Measurements from ENCODE around the gene APAF1. TPM values are rescaled to one million over a fixed set of nuclear protein-coding genes. Genes with fewer than 3 reads are reported as not detected.

The APAF1 gene
- polyA plus RNA-seq, 1 of the 3 experiments (the other 2 are of a cell fraction), result 3.3 TPM

- no peak for DNase-seq
- H3F3A ChIP-seq (replicated peaks; ENCODE audit: insufficient read depth), result no peaks in the 10 kb centered on the region
- H3K79me2 ChIP-seq (ENCODE audit: insufficient read depth), result no peaks in the 10 kb centered on the region
- H2AFZ ChIP-seq (ENCODE audit: low read depth), result no peak overlapping the region
- ChIA-PET POLR2A (no interaction called here), CTCF (interaction anchor here (1.1 to 1.6 kb wide), 2 partner anchors 8 to 84 kb away, joined by 3 to 4 read pairs; no protein-coding TSS in a partner anchor)
- no peak overlapping the region for H3K27ac ChIP-seq (ENCODE audit: low read depth in 2 of 2, low read length in 1 of 2)
- no peak overlapping the region for H3K9ac ChIP-seq
- H3K4me2 ChIP-seq, result no peak overlapping the region
- peaks cover 2 to 7% of the 10 kb centered on the region in 2 experiments for H3K36me3 ChIP-seq (replicated peaks in 1 of 2; ENCODE audit: control insufficient read depth in 1 of 2, insufficient read depth in 2 of 2, low read length in 1 of 2)
- H3K4me3 ChIP-seq (ENCODE audit: low read depth in 2 of 2, low read length in 1 of 2), result no peak overlapping the region
- 81% methylated on average over 3 of the region's 3 CpGs for WGBS (ENCODE audit: low lambda C conversion rate)
- peaks cover 10 to 18% of the 10 kb centered on the region in 2 experiments; a peak in 3 of 4 replicates for H3K4me1 ChIP-seq (ENCODE audit: control insufficient read depth in 1 of 2, insufficient read depth in 2 of 2, low read depth in 1 of 2, low read length in 1 of 2)
- no peaks in the 10 kb centered on the region for H4K20me1 ChIP-seq (ENCODE audit: insufficient read depth)
- no peaks in the 10 kb centered on the region for H3K27me3 ChIP-seq (ENCODE audit: insufficient read depth)
- TF ChIP-seq CHD2 (IDR thresholded peaks at IDR 0.05; ENCODE audit: low read length, partially characterized antibody) (no peak), GATA2 (CRISPR knock-in tag; IDR thresholded peaks at IDR 0.05) (no peak), EZH2phosphoT487 (IDR thresholded peaks at IDR 0.05; ENCODE audit: borderline replicate concordance, low read depth) (no peak), YY1 (IDR thresholded peaks at IDR 0.05; ENCODE audit: low read depth) (no peak), PBX3 (IDR thresholded peaks at IDR 0.05) (no peak)
- no peaks in the 10 kb centered on the region for H3K9me3 ChIP-seq
- no peaks in the 10 kb centered on the region for H3K9me2 ChIP-seq
Measured at GRCh38 chr12:98738002-98738401, 92.9 kb downstream of the APAF1 start.

- H2AFZ ChIP-seq (ENCODE audit: low read depth), result no peak overlapping the region
- 94% methylated on average over 2 of the region's 2 CpGs for WGBS (ENCODE audit: low lambda C conversion rate)
- no peaks in the 10 kb centered on the region for H3K27me3 ChIP-seq (ENCODE audit: insufficient read depth)
- no peak overlapping the region for H3K9ac ChIP-seq
- H3K27ac ChIP-seq (ENCODE audit: low read depth in 2 of 2, low read length in 1 of 2), result no peak overlapping the region
- no peaks in the 10 kb centered on the region for H3K9me3 ChIP-seq
- peaks cover 2 to 7% of the 10 kb centered on the region in 2 experiments for H3K36me3 ChIP-seq (replicated peaks in 1 of 2; ENCODE audit: control insufficient read depth in 1 of 2, insufficient read depth in 2 of 2, low read length in 1 of 2)
- no peak overlapping the region for H3K4me2 ChIP-seq
- POLR2A ChIA-PET, result no interaction called here
- no peaks in the 10 kb centered on the region for H3K79me2 ChIP-seq (ENCODE audit: insufficient read depth)
- peaks cover 7 to 18% of the 10 kb centered on the region in 2 experiments; a peak in 3 of 4 replicates for H3K4me1 ChIP-seq (ENCODE audit: control insufficient read depth in 1 of 2, insufficient read depth in 2 of 2, low read depth in 1 of 2, low read length in 1 of 2)
- H3K4me3 ChIP-seq (ENCODE audit: low read depth in 2 of 2, low read length in 1 of 2), result no peak overlapping the region
- H4K20me1 ChIP-seq (ENCODE audit: insufficient read depth), result no peaks in the 10 kb centered on the region
- DNase-seq, result no peak
- no peaks in the 10 kb centered on the region for H3F3A ChIP-seq (replicated peaks; ENCODE audit: insufficient read depth)
- no peaks in the 10 kb centered on the region for H3K9me2 ChIP-seq
- CTCF ChIA-PET, result interaction anchor here (0.7 to 1.6 kb wide), 4 partner anchors 9 to 259 kb away, joined by 3 to 5 read pairs (median 4); no protein-coding TSS in a partner anchor
- TF ChIP-seq REST (IDR thresholded peaks at IDR 0.05; ENCODE audit: low read depth, low read length) (no peak), YY1 (IDR thresholded peaks at IDR 0.05; ENCODE audit: low read depth) (no peak), TEAD4 (IDR thresholded peaks at IDR 0.05; ENCODE audit: borderline replicate concordance, insufficient read depth) (no peak), ELF1 (IDR thresholded peaks at IDR 0.05) (no peak), EZH2phosphoT487 (IDR thresholded peaks at IDR 0.05; ENCODE audit: borderline replicate concordance, low read depth) (no peak), IRF3 (IDR thresholded peaks at IDR 0.05; ENCODE audit: low read depth, low read length) (no peak), SIN3A (IDR thresholded peaks at IDR 0.05; ENCODE audit: borderline replicate concordance, low read depth, low read length) (no peak), MEF2A (IDR thresholded peaks at IDR 0.05; ENCODE audit: borderline replicate concordance, low read depth) (no peak), CHD2 (IDR thresholded peaks at IDR 0.05; ENCODE audit: low read length, partially characterized antibody) (no peak), EP300 (IDR thresholded peaks at IDR 0.05; ENCODE audit: borderline replicate concordance in 1 of 2, low read depth in 1 of 2, low read length in 1 of 2) (no peak), PBX3 (IDR thresholded peaks at IDR 0.05) (no peak)
- TF ChIP-seq, protein P1, sequence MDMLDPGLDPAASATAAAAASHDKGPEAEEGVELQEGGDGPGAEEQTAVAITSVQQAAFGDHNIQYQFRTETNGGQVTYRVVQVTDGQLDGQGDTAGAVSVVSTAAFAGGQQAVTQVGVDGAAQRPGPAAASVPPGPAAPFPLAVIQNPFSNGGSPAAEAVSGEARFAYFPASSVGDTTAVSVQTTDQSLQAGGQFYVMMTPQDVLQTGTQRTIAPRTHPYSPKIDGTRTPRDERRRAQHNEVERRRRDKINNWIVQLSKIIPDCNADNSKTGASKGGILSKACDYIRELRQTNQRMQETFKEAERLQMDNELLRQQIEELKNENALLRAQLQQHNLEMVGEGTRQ (IDR thresholded peaks at IDR 0.05; ENCODE audit: borderline replicate concordance, low read depth, low read length), result no peak
- TF ChIP-seq, protein P2, sequence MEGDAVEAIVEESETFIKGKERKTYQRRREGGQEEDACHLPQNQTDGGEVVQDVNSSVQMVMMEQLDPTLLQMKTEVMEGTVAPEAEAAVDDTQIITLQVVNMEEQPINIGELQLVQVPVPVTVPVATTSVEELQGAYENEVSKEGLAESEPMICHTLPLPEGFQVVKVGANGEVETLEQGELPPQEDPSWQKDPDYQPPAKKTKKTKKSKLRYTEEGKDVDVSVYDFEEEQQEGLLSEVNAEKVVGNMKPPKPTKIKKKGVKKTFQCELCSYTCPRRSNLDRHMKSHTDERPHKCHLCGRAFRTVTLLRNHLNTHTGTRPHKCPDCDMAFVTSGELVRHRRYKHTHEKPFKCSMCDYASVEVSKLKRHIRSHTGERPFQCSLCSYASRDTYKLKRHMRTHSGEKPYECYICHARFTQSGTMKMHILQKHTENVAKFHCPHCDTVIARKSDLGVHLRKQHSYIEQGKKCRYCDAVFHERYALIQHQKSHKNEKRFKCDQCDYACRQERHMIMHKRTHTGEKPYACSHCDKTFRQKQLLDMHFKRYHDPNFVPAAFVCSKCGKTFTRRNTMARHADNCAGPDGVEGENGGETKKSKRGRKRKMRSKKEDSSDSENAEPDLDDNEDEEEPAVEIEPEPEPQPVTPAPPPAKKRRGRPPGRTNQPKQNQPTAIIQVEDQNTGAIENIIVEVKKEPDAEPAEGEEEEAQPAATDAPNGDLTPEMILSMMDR (IDR thresholded peaks at IDR 0.05), result no peak
Measured at GRCh38 chr12:98738539-98738938, 93.4 kb downstream of the APAF1 start.

Measured in SK-N-SH (cell line).